GM23338 (cell line): ENCODE results near the gene MC2R. TPM values are rescaled to one million over a fixed set of nuclear protein-coding genes. Genes with fewer than 3 reads are reported as not detected.
A peak's percentile ranks its signal among the peaks of the same experiment; 100 is the strongest.

ENCODE experiments used
- ATAC-seq: fragments of 200-7000 bp; cut with Tn5 transposase; 3 replicates; pipeline ENCODE4 v1.9.1; 2020
- DNase-seq: peaks from one replicate; pipeline ENCODE4 v3.0.0-alpha.2; 2015; ENCODE audit warnings: low spot score
- H2AFZ ChIP-seq: fragments of 200-600 bp; sonication (generic); 2 replicates; pipeline ENCODE4 v1.8.0; 2016; ENCODE audit warnings: antibody characterized with exemption, mild to moderate bottlenecking, moderate library complexity
- H3F3A ChIP-seq: fragments of 200-600 bp; sonication (generic); replicated peaks from 2 replicates; pipeline ENCODE4 v1.8.0; 2017; ENCODE audit warnings: antibody characterized with exemption, mixed run types, low read depth
- H3K27ac ChIP-seq: fragments of 200-600 bp; sonication (generic); 2 replicates; pipeline ENCODE4 v1.6.1; 2016; ENCODE audit warnings: low read depth
- H3K27me3 ChIP-seq: fragments of 200-600 bp; sonication (generic); 2 replicates; pipeline ENCODE4 v1.8.0; 2016; ENCODE audit warnings: mild to moderate bottlenecking, mixed run types, moderate library complexity; ENCODE audit not compliant: insufficient read depth
- H3K36me3 ChIP-seq: fragments of 200-600 bp; sonication (generic); 2 replicates; pipeline ENCODE4 v1.8.0; 2016; ENCODE audit warnings: mild to moderate bottlenecking; ENCODE audit not compliant: insufficient read depth
- H3K4me1 ChIP-seq: fragments of 200-600 bp; sonication (generic); 2 replicates; pipeline ENCODE4 v1.8.0; 2016; ENCODE audit warnings: mild to moderate bottlenecking, moderate library complexity; ENCODE audit not compliant: insufficient read depth
- H3K4me2 ChIP-seq: fragments of 200-600 bp; sonication (generic); 2 replicates; pipeline ENCODE4 v1.7.1; 2017; ENCODE audit warnings: mixed run types
- H3K4me3 ChIP-seq: fragments of 200-600 bp; sonication (generic); 2 replicates; pipeline ENCODE4 v1.6.1; 2016; ENCODE audit warnings: mixed run types
- H3K79me2 ChIP-seq: fragments of 200-600 bp; sonication (generic); replicated peaks from 2 replicates; pipeline ENCODE4 v1.8.0; 2017; ENCODE audit warnings: mild to moderate bottlenecking; ENCODE audit not compliant: insufficient read depth
- H3K9me2 ChIP-seq: fragments of 200-600 bp; sonication (generic); 2 replicates; pipeline ENCODE4 v1.8.0; 2017; ENCODE audit not compliant: insufficient read depth
- H4K20me1 ChIP-seq: fragments of 200-600 bp; sonication (generic); replicated peaks from 2 replicates; pipeline ENCODE4 v1.8.0; 2017; ENCODE audit warnings: mild to moderate bottlenecking; ENCODE audit not compliant: insufficient read depth
- H3K27ac Mint-ChIP-seq: 2 replicates; pipeline ENCODE4 v1.8.0; 2020; ENCODE audit warnings: inconsistent platforms, mild to moderate bottlenecking, moderate library complexity, mixed read lengths
- H3K27me3 Mint-ChIP-seq: 3 replicates; pipeline ENCODE4 v1.8.0; 2022; ENCODE audit warnings: low read depth, mild to moderate bottlenecking, moderate library complexity, mixed read lengths, inconsistent platforms; ENCODE audit not compliant: insufficient read depth, poor library complexity
- H3K36me3 Mint-ChIP-seq: 3 replicates; pipeline ENCODE4 v1.8.0; 2021; ENCODE audit warnings: low read depth, mild to moderate bottlenecking, inconsistent platforms, moderate library complexity, mixed read lengths
- H3K4me1 Mint-ChIP-seq: 3 replicates; pipeline ENCODE4 v1.8.0; 2020; ENCODE audit warnings: mild to moderate bottlenecking, inconsistent platforms, mixed read lengths
- H3K4me3 Mint-ChIP-seq: 3 replicates; pipeline ENCODE4 v1.8.0; 2021; ENCODE audit warnings: moderate library complexity, mild to moderate bottlenecking, inconsistent platforms, mixed read lengths
- H3K9me3 Mint-ChIP-seq: 3 replicates; pipeline ENCODE4 v1.8.0; 2020; ENCODE audit warnings: moderate library complexity, mild to moderate bottlenecking, inconsistent platforms, mixed read lengths
- CREB1 ChIP-seq: fragments of 250-450 bp; sonication (Bioruptor Pico); IDR thresholded peaks from 2 replicates; pipeline ENCODE4 v1.5.0; 2020; ENCODE audit warnings: low read depth, mild to moderate bottlenecking, moderate library complexity
- CTCF ChIP-seq, 2 experiments: fragments of 200-600 bp in 1 of 2; sonication (generic) in 1 of 2; conservative IDR thresholded peaks; 2 replicates each; pipeline versions ENCODE4 v1.5.1 to v1.6.1; 2016 to 2017; ENCODE audit warnings: antibody characterized with exemption in 2 of 2, low read depth in 2 of 2, mild to moderate bottlenecking in 2 of 2, moderate library complexity in 1 of 2
- ETS1 ChIP-seq: IDR thresholded peaks from 2 replicates; pipeline ENCODE4 v1.6.1; 2016; ENCODE audit warnings: antibody characterized with exemption
- EZH2 ChIP-seq: fragments of 200-600 bp; sonication (generic); IDR thresholded peaks from one replicate; pipeline ENCODE4 v1.8.0; 2017; ENCODE audit warnings: antibody characterized with exemption, mild to moderate bottlenecking, low read depth; ENCODE audit not compliant: unreplicated experiment
- EZH2phosphoT487 ChIP-seq: fragments of 200-600 bp; sonication (generic); IDR thresholded peaks from one replicate; pipeline ENCODE4 v1.8.1; 2018; ENCODE audit warnings: antibody characterized with exemption; ENCODE audit not compliant: unreplicated experiment
- JUNB ChIP-seq: IDR thresholded peaks from one replicate; pipeline ENCODE4 v1.6.1; 2016; ENCODE audit warnings: antibody characterized with exemption; ENCODE audit not compliant: unreplicated experiment
- NANOG ChIP-seq: IDR thresholded peaks from 2 replicates; pipeline ENCODE4 v1.6.1; 2016; ENCODE audit warnings: antibody characterized with exemption, borderline replicate concordance
- POLR2AphosphoS5 ChIP-seq: IDR thresholded peaks from 2 replicates; pipeline ENCODE4 v1.6.1; 2016; ENCODE audit warnings: antibody characterized with exemption, low read depth
- REST ChIP-seq: IDR thresholded peaks from one replicate; pipeline ENCODE4 v1.6.1; 2018; ENCODE audit warnings: antibody characterized with exemption; ENCODE audit not compliant: unreplicated experiment
- STAT1 ChIP-seq: IDR thresholded peaks from one replicate; pipeline ENCODE4 v1.6.1; 2016; ENCODE audit warnings: antibody characterized with exemption; ENCODE audit not compliant: unreplicated experiment
- ZNF331 ChIP-seq: fragments of 250-450 bp; sonication (Bioruptor Pico); IDR thresholded peaks from 2 replicates; pipeline ENCODE4 v1.5.0; 2020; ENCODE audit warnings: low read depth, mild to moderate bottlenecking, moderate library complexity
- polyA plus RNA-seq: library from polyadenylated mRNA; unstranded; fragments of >200 nt; fragmentation: Nextera tagmentation; extraction: Ambion mirVana; gene quantifications from 2 replicates; pipeline ENCODE4 v1.2.1, GENCODE V29; 2016
- total RNA-seq: library from RNA; depleted of rRNA; stranded (reverse); fragments of >200 nt; shearing (Covaris generic); gene quantifications from 2 replicates; pipeline ENCODE4 v1.2.3, GENCODE V29; 2014

Gene MC2R
- total and polyA plus RNA-seq, 2 experiments from 2014 or later, result not detected

GRCh38 chr18:13872373-13872772 is 43.0 kb downstream of the MC2R start:
- peak overlapping the region; percentile 92 for H2AFZ ChIP-seq
- H3K4me3 ChIP-seq, result no peak overlapping the region
- H3K4me3 Mint-ChIP-seq, result no peak overlapping the region
- no peaks in the 10 kb centered on the region for H3K9me3 Mint-ChIP-seq
- H3K36me3 Mint-ChIP-seq, result no peaks in the 10 kb centered on the region
- ATAC-seq (no peak), DNase-seq (no peak)
- no peak overlapping the region for H3K4me2 ChIP-seq
- no peaks in the 10 kb centered on the region for H3K79me2 ChIP-seq
- no peaks in the 10 kb centered on the region for H4K20me1 ChIP-seq
- H3K36me3 ChIP-seq, result no peaks in the 10 kb centered on the region
- no peak overlapping the region for H3K27ac Mint-ChIP-seq
- no peaks in the 10 kb centered on the region for H3F3A ChIP-seq
- TF ChIP-seq REST (no peak), NANOG (no peak), CREB1 (no peak), CTCF (conservative IDR thresholded peaks at IDR 0.05; ENCODE audit: low read depth in 2 of 2) (no peak), ETS1 (no peak), JUNB (no peak), STAT1 (no peak), EZH2phosphoT487 (no peak), POLR2AphosphoS5 (no peak), ZNF331 (CRISPR knock-in tag) (no peak)
- peaks cover 14% of the 10 kb centered on the region; the same call in 1 of the 2 replicates for H3K4me1 ChIP-seq
- no peaks in the 10 kb centered on the region for H3K9me2 ChIP-seq
- H3K27me3 Mint-ChIP-seq, result peaks cover 27% of the 10 kb centered on the region
- H3K27ac ChIP-seq, result no peak overlapping the region
- H3K27me3 ChIP-seq, result peaks cover 39% of the 10 kb centered on the region
- peaks cover 14% of the 10 kb centered on the region for H3K4me1 Mint-ChIP-seq

- no peaks in the 10 kb centered on the region for H3K36me3 Mint-ChIP-seq
- ATAC-seq, result peak; percentile 37
- no peaks in the 10 kb centered on the region for H3K79me2 ChIP-seq
- no peaks in the 10 kb centered on the region for H4K20me1 ChIP-seq
- H3K9me3 Mint-ChIP-seq, result no peaks in the 10 kb centered on the region
- no peaks in the 10 kb centered on the region for H3K9me2 ChIP-seq
- peaks cover 14% of the 10 kb centered on the region; the same call in 1 of the 2 replicates for H3K4me1 ChIP-seq
- DNase-seq, result peak; percentile 36
- no peak overlapping the region for H3K4me3 ChIP-seq
- H3K27ac ChIP-seq, result no peak overlapping the region
- no peak overlapping the region for H3K4me3 Mint-ChIP-seq
- TF ChIP-seq EZH2 (no peak), CTCF (conservative IDR thresholded peaks at IDR 0.05; ENCODE audit: low read depth in 2 of 2) (0 out of 4 replicates have a peak, but pooled peaks of 1 of the 2 experiments have one; percentile 31)
- H3K27me3 ChIP-seq, result peaks cover 45% of the 10 kb centered on the region
- H3K4me1 Mint-ChIP-seq, result peaks cover 14% of the 10 kb centered on the region
- H3F3A ChIP-seq, result no peaks in the 10 kb centered on the region
- H3K4me2 ChIP-seq, result no peak overlapping the region
- peaks cover 25% of the 10 kb centered on the region for H3K27me3 Mint-ChIP-seq
- H3K27ac Mint-ChIP-seq, result no peak overlapping the region
- H3K36me3 ChIP-seq, result no peaks in the 10 kb centered on the region
- H2AFZ ChIP-seq, result peak overlapping the region; percentile 92
These were observed 43.6 kb downstream of the MC2R start for GRCh38 chr18:13871701-13872100.
